CD4-positive, alpha-beta T cell treated with Interleukin-4 for 1 hour (primary cell): ENCODE results near the gene DACT2.
"Not testable (repeated sequence)": the region's sequence is repeated elsewhere in the genome, so short reads cannot be mapped to it uniquely, and the experiment has no call there.

Source experiments
- DNase-seq, 2 donors: peaks; one replicate each; pipeline ENCODE4 v3.0.0-alpha.2; 2020 to 2022

Gene DACT2, protein sequence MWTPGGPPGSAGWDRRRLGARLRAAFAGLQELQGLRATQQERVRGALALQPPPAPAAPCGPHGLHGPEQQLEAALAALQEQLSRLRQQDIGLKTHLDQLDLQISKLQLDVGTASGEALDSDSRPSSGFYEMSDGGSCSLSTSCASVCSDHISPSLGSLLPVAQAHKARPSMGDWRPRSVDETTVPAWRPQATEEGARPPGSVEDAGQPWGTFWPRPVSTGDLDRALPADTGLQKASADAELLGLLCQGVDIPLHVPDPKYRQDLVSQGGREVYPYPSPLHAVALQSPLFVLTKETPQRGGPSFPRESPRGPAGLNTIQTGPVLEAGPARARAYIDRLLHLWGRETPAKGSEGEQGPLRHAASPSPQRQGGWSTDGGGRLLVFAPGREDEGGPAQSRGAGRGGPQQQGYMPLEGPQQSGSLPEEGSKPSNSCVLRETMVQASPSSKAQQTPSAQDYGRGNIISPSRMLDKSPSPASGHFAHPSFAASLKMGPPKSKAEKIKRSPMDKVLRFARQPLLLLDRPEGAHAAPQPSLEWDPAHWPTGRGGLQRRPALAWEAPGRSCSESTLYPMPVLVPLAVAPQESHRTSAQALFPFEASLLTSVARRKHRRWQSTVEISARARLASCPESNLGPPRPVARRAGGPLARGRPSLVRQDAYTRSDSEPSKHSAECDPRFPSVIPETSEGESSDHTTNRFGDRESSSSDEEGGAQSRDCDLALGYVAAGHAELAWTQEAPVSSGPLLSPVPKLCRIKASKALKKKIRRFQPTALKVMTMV

GRCh38 chr6:168319279-168320111 lies at the start of gene DACT2:
Gene DACT2 (minus strand): TSS chr6:168319777. CDS start chr6:168319633, 144 bp downstream.
- DNase-seq: no peak

DNA sequence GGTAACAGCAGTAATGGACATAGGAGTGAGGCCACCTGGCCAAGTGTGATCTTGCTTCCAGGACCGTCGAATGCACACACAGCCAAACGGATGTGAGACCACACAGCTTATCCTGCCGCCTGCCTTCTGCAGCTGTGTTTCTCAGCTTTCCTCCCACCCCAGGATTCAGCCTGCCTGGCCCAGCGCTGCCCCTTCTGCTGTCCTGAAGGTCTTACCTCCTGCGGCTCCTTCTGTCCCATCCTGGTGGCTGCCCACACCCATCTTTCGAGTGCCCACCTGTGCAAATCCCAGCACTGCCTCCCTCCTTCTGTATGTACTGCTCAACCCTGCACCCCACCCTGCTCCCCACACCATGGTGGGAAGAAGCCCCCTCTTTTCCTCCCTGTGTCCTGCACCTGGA lies 49.4 kb upstream of the DACT2 start:
- no peak for DNase-seq

DNA sequence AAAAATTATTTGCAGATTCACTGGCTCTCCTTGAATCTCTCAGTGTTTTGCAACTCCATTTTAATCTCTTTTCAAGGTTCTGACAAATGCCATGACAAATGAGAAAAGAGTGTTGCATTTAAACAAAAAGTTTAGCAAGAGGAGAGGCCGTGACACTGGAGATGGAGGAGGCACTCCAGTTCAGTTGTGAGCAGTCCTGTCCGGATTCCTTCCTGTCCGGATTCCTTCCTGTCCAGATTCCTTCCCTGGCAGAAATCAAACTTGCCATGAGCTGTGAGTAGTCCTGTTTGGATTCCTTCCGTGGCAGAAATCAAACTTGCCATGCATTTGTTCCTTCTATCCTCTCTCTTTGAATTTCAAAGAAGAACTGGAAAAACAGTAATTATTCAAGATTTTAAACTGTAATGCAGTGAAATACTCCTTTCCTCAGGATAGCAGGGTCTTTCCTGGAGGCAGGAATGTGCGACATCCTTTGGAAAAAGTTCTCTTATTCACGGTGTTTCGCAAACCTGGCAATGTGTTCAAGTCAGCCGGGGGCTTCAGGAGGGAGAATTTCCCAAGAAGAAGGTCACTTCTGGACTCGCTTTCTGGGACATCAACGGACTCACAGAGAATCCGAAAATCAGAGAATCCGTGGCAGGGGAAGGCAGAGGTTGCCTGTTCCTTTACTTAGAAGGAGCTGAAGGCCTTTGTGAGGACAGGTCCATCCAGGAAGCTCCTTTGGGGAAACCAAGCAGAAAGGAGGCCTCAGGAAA lies 48.7 kb upstream of the DACT2 start:
- no peak for DNase-seq

DNA sequence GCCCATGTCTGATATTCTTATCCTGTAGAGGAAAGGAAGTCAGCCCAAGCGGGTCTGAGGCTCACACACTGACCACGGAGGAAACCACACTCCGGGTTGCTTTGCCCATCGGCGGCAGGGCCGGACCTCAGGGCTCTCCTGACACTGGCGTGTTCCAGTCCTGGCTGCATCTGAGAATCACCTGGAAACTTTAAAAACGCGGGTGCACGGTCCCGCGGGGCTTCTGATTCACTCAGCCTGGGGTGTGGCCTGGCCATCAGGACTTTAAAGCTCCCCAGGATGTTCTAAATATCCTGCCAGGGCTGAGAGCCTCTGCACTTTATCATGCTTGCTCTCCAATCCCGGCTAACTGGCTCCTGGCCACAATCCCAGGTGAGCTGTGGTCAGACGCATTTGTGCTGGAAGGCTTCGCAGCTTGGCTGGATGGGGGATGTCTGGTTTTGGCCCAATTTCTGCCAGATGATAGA lies 47.7 kb upstream of the DACT2 start:
- DNase-seq: no peak

GRCh38 chr6:168366473-168366872 lies 46.9 kb upstream of the DACT2 start:
- no peak for DNase-seq

DNA sequence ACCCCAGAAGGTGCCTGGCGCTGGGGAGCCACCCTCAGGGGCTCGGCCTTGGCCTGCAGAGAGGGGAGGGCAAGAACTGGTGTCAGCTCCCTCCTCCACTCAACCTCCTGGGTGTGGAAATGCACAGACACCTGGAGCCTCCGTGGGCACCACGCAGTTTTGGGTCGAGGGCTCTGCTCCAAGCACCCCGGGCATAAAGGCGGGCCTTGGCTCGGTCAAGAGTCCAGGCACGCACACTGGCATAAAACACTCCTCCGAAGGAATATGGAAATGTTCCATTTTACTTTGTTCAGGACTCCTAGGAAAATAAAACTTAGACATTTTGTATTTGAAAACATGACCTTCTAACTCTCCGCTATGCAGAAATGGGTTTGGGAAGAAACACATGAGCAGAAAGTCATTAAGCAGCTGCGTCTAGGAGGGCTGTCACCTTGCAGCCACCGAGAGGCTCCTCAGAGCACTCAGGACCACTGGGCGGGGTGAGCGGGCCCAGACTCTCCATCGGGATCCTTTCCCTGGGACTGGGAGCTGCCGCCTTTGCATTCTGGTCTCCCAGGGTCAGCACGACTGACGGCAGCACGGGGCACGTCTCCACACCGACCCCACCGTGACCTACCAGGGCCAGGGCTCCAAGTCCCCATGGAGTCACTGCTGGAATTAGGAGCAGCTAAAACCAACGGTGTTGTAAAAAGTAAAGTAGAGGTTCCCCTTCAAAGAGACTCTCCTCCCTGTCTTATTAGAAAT lies 46.0 kb upstream of the DACT2 start:
- DNase-seq: no peak

- no peak for DNase-seq
These were observed 45.3 kb upstream of the DACT2 start for GRCh38 chr6:168364793-168365421.

GRCh38 chr6:168363811-168364792 lies 44.5 kb upstream of the DACT2 start:
- no peak for DNase-seq

- no peak for DNase-seq
These were observed 43.7 kb upstream of the DACT2 start for GRCh38 chr6:168363302-168363701.

GRCh38 chr6:168362276-168362990 lies 42.9 kb upstream of the DACT2 start:
- no peak for DNase-seq

GRCh38 chr6:168361766-168362165 lies 42.2 kb upstream of the DACT2 start:
- no peak for DNase-seq

- DNase-seq: no peak
These were observed 40.2 kb upstream of the DACT2 start for GRCh38 chr6:168359794-168360193.

DNA sequence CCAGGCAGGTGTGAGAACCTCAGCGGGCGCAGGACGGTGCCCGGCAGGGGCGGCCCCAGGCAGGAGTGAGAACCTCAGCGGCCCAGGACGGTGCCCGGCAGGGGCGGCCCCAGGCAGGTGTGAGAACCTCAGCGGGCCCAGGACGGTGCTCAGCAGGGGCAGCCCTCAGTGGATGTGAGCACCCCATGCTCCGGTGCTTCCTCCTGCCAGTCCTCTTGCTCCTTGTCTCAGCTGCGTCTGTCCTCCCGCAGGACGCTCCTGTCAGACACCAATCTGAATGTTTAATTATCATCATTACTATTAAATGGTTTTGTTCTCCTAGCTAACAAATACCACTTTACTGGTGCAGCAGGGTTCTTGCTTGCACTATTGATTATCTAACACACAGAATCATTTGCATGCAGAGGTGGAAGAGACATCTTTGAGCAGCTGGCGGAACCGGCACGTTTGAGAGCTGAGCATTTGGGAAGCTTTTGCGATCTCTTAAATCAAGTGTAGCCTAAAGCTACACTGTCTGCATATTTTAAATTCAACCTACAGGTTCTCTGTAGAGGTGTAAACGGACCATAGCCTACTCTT lies 39.4 kb upstream of the DACT2 start:
- no peak for DNase-seq

DNA sequence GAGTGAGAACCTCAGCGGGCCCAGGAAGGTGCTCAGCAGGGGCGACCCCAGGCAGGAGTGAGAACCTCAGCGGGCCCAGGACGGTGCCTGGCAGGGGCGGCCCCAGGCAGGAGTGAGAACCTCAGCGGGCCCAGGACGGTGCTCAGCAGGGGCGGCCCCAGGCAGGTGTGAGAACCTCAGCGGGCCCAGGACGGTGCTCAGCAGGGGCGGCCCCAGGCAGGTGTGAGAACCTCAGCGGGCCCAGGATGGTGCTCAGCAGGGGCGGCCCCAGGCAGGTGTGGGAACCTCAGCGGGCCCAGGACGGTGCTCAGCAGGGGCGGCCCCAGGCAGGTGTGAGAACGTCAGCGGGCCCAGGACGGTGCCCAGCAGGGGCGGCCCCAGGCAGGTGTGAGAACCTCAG lies 37.3 kb upstream of the DACT2 start:
- DNase-seq: not testable (repeated sequence)

DNA sequence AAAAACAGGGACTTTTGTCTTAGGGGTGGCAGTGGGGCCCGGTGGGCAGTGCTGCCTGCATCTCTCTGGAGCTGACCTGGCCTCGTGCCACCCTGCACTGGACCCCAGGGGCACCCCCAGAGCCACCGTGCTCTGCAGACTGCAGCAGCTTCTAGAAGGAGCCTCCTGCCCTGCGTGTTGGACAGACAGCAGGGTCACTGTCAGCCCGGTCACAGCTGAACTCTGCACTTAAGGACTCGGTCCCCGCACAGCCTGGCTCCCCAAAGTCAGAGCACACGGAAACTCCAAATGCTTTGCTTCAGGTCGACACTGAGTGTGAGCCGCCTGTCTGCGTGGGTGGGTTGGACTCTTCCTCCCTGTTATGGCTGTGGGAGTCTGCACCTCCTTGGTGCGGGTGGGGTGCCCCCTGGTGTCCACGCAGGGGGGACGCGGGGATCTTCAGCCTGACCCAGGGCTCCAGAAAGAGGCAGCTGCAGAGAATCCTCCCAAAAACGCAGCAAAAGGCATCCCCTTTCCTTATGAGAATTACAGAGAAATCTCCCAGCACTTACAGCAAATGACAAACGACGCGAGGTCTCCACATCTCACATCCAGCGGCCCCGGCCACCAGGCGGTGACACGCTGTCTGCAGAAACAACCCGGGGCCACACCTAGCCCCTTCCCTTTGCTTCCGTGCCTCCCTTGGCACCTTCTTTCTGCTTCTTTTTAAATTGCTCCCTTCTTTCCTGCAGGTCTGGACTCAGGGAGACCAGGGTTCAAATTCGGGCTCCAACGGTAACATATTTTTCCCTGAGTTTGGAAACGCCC lies 36.3 kb upstream of the DACT2 start:
- no peak for DNase-seq

DNA sequence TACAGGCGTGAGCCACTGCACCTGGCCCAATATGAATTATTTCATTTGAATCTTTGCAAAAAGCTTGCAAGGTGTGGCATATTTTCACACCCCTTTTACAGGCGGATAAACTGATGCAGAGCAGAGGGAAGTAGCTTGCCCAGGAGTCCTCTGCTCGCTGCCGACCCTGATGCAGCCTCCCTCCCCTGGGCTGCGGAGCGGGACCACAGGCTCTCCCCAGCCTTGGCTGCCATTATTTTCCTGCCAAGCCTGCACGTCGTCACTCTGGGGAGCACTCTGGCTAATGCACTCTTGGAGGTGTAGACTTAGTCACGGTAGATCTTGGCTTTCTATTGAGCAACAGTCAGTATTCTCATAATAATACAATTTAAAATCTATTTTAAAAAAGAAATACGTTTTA lies 34.8 kb upstream of the DACT2 start:
- DNase-seq: no peak

- no peak for DNase-seq
These were observed 33.5 kb upstream of the DACT2 start for GRCh38 chr6:168353041-168353440.

DNA sequence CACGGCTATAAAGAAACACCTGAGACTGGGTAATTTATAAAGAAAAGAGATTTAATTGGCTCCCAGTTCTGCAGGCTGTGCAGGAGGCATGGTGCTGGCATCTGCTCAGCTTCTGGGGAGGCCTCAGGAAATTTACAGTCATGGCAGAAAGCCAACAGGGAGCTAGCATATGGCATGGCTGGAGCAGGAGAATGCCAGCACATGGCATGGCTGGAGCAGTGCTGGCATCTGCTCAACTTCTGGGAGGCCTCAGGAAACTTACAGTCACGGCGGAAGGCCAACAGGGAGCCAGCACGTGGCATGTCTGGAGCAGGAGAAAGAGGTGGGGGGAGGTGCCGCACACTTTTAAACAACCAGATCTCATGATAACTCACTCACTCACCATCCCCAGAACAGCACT lies 32.5 kb upstream of the DACT2 start:
- no peak for DNase-seq
